ENCODE data around the gene RIT2.

Gene RIT2

GRCh38 chr18:43155842-43156241 is 40.4 kb upstream of the RIT2 start:
- Histone ChIP-seq H3K9me2 (replicated peaks; ENCODE audit: insufficient read depth, low read length) (no peaks in the 10 kb centered on the region), H3K4me3 (ENCODE audit: insufficient read depth, low read length, poor library complexity, severe bottlenecking) (no peak overlapping the region), H3K36me3 (ENCODE audit: low read length) (no peaks in the 10 kb centered on the region), H3K9me3 (ENCODE audit: insufficient read depth, low read length) (0 out of 2 replicates have a peak, but pooled peaks cover 4% of the 10 kb centered on the region), H3K4me2 (ENCODE audit: low read depth, low read length, poor library complexity, severe bottlenecking) (no peak overlapping the region), H2AFZ (ENCODE audit: low read depth, low read length, severe bottlenecking) (no peak overlapping the region), H3K27ac (ENCODE audit: low read depth, low read length) (no peak overlapping the region), H3K79me2 (ENCODE audit: insufficient read depth, low read length) (no peaks in the 10 kb centered on the region), H3F3A (ENCODE audit: insufficient read depth) (no peaks in the 10 kb centered on the region), H3K27me3 (ENCODE audit: low read length) (no peaks in the 10 kb centered on the region), H4K20me1 (ENCODE audit: low read depth, low read length) (no peaks in the 10 kb centered on the region), H3K9ac (ENCODE audit: low read length) (no peak overlapping the region)
- no peak for TF ChIP-seq EZH2phosphoT487 (conservative IDR thresholded peaks at IDR 0.05; ENCODE audit: low read length)
- TF ChIP-seq, protein P1, sequence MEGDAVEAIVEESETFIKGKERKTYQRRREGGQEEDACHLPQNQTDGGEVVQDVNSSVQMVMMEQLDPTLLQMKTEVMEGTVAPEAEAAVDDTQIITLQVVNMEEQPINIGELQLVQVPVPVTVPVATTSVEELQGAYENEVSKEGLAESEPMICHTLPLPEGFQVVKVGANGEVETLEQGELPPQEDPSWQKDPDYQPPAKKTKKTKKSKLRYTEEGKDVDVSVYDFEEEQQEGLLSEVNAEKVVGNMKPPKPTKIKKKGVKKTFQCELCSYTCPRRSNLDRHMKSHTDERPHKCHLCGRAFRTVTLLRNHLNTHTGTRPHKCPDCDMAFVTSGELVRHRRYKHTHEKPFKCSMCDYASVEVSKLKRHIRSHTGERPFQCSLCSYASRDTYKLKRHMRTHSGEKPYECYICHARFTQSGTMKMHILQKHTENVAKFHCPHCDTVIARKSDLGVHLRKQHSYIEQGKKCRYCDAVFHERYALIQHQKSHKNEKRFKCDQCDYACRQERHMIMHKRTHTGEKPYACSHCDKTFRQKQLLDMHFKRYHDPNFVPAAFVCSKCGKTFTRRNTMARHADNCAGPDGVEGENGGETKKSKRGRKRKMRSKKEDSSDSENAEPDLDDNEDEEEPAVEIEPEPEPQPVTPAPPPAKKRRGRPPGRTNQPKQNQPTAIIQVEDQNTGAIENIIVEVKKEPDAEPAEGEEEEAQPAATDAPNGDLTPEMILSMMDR (IDR thresholded peaks at IDR 0.05; ENCODE audit: insufficient read depth, low read length, poor library complexity, severe bottlenecking) = no peak

DNA sequence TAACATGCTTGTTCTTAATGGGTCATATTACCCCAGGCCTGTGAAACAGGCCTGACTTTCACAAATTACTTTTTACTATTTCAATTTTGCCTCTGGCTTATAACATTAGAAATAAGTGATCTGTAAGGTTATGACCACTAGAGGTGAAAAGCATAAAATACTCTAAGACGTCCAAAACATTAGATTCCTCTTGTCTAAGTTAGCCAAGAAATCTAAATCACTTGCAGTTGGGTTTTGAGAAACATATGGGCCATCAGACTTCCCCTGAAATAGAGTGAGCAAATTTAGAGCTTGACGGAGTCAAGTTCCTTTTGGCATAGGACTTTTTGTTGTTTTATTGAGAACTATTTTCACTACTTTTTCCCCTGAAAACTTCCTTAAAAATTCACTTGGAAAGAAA is 32.7 kb upstream of the RIT2 start:
- Histone ChIP-seq H4K20me1 (ENCODE audit: low read depth, low read length) (no peaks in the 10 kb centered on the region), H3K79me2 (ENCODE audit: insufficient read depth, low read length) (no peaks in the 10 kb centered on the region)
- no peak for TF ChIP-seq EZH2phosphoT487 (conservative IDR thresholded peaks at IDR 0.05; ENCODE audit: low read length)
- TF ChIP-seq, protein P1 (IDR thresholded peaks at IDR 0.05; ENCODE audit: insufficient read depth, low read length, poor library complexity, severe bottlenecking) = no peak

GRCh38 chr18:43141208-43141607 is 25.7 kb upstream of the RIT2 start:
- H3K9me3 ChIP-seq (ENCODE audit: insufficient read depth, low read length) = no peaks in the 10 kb centered on the region
- H4K20me1 ChIP-seq (ENCODE audit: low read depth, low read length) = no peaks in the 10 kb centered on the region
- H3K27ac ChIP-seq (ENCODE audit: low read depth, low read length) = no peak overlapping the region
- H3K9ac ChIP-seq (ENCODE audit: low read length) = no peak overlapping the region
- H3K9me2 ChIP-seq (replicated peaks; ENCODE audit: insufficient read depth, low read length) = no peaks in the 10 kb centered on the region
- H3K4me3 ChIP-seq (ENCODE audit: insufficient read depth, low read length, poor library complexity, severe bottlenecking) = no peak overlapping the region
- H3K27me3 ChIP-seq (ENCODE audit: low read length) = no peaks in the 10 kb centered on the region
- no peaks in the 10 kb centered on the region for H3K36me3 ChIP-seq (ENCODE audit: low read length)
- no peak for TF ChIP-seq EZH2phosphoT487 (conservative IDR thresholded peaks at IDR 0.05; ENCODE audit: low read length)
- TF ChIP-seq, protein P1 (IDR thresholded peaks at IDR 0.05; ENCODE audit: insufficient read depth, low read length, poor library complexity, severe bottlenecking) = no peak
- no peaks in the 10 kb centered on the region for H3K79me2 ChIP-seq (ENCODE audit: insufficient read depth, low read length)
- H3F3A ChIP-seq (ENCODE audit: insufficient read depth) = no peaks in the 10 kb centered on the region
- no peak overlapping the region for H3K4me2 ChIP-seq (ENCODE audit: low read depth, low read length, poor library complexity, severe bottlenecking)
- H2AFZ ChIP-seq (ENCODE audit: low read depth, low read length, severe bottlenecking) = no peak overlapping the region

More for the DNA sequence above, 32.7 kb upstream of the RIT2 start:
- H3K9me2 ChIP-seq (replicated peaks; ENCODE audit: insufficient read depth, low read length) = no peaks in the 10 kb centered on the region
- H3K9ac ChIP-seq (ENCODE audit: low read length) = no peak overlapping the region
- no peaks in the 10 kb centered on the region for H3K36me3 ChIP-seq (ENCODE audit: low read length)
- H3K4me2 ChIP-seq (ENCODE audit: low read depth, low read length, poor library complexity, severe bottlenecking) = no peak overlapping the region
- H3K27me3 ChIP-seq (ENCODE audit: low read length) = no peaks in the 10 kb centered on the region
- H3K4me3 ChIP-seq (ENCODE audit: insufficient read depth, low read length, poor library complexity, severe bottlenecking) = no peak overlapping the region
- no peak overlapping the region for H3K27ac ChIP-seq (ENCODE audit: low read depth, low read length)
- H3K9me3 ChIP-seq (ENCODE audit: insufficient read depth, low read length) = 0 out of 2 replicates have a peak, but pooled peaks cover 4% of the 10 kb centered on the region
- H3F3A ChIP-seq (ENCODE audit: insufficient read depth) = no peaks in the 10 kb centered on the region
- H2AFZ ChIP-seq (ENCODE audit: low read depth, low read length, severe bottlenecking) = no peak overlapping the region
